Lower leg skin (tissue), 3 donors: ENCODE measurements around the gene UST.

ENCODE experiments used
- CTCF ChIP-seq, 3 donors: fragments of 450-650 bp; IDR thresholded peaks; one replicate each; pipeline ENCODE4 v1.5.1; 2016; ENCODE audit warnings: antibody characterized with exemption in 3 of 3, mild to moderate bottlenecking in 3 of 3, moderate library complexity in 2 of 3
- POLR2A ChIP-seq, 2 donors: fragments of 450-650 bp; IDR thresholded peaks; one replicate each; pipeline ENCODE4 v1.6.1; 2016 to 2017; ENCODE audit warnings: antibody characterized with exemption in 2 of 2, mild to moderate bottlenecking in 1 of 2, moderate library complexity in 1 of 2

- no peak for TF ChIP-seq CTCF (IDR thresholded peaks at IDR 0.05)
- TF ChIP-seq POLR2A (IDR thresholded peaks at IDR 0.05): no peak
Observed at GRCh38 chr6:148762231-148762630, 15.4 kb downstream of the UST start.
